ENCODE data around the gene SCFD2. TPM values are rescaled to one million over a fixed set of nuclear protein-coding genes. Genes with fewer than 3 reads are reported as not detected.

The SCFD2 gene
- total RNA-seq, 1 donor from 2014 or later = 17.2 TPM

- DNase-seq = no peak
- Mint-ChIP-seq H3K4me3 (ENCODE audit: unreplicated experiment) (no peak overlapping the region), H3K9me3 (ENCODE audit: unreplicated experiment) (no peaks in the 10 kb centered on the region), H3K27ac (ENCODE audit: unreplicated experiment) (no peak overlapping the region), H3K27me3 (ENCODE audit: unreplicated experiment) (no peaks in the 10 kb centered on the region), H3K36me3 (ENCODE audit: unreplicated experiment) (no peaks in the 10 kb centered on the region), H3K4me1 (ENCODE audit: low read depth, unreplicated experiment) (peaks cover 7% of the 10 kb centered on the region)
- TF ChIP-seq, protein P1, sequence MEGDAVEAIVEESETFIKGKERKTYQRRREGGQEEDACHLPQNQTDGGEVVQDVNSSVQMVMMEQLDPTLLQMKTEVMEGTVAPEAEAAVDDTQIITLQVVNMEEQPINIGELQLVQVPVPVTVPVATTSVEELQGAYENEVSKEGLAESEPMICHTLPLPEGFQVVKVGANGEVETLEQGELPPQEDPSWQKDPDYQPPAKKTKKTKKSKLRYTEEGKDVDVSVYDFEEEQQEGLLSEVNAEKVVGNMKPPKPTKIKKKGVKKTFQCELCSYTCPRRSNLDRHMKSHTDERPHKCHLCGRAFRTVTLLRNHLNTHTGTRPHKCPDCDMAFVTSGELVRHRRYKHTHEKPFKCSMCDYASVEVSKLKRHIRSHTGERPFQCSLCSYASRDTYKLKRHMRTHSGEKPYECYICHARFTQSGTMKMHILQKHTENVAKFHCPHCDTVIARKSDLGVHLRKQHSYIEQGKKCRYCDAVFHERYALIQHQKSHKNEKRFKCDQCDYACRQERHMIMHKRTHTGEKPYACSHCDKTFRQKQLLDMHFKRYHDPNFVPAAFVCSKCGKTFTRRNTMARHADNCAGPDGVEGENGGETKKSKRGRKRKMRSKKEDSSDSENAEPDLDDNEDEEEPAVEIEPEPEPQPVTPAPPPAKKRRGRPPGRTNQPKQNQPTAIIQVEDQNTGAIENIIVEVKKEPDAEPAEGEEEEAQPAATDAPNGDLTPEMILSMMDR (IDR thresholded peaks at IDR 0.05; ENCODE audit: partially characterized antibody, unreplicated experiment) = no peak
Observed at GRCh38 chr4:52843958-52844357, 521.9 kb downstream of the SCFD2 start.

- Mint-ChIP-seq H3K4me3 (ENCODE audit: unreplicated experiment) (no peak overlapping the region), H3K27me3 (ENCODE audit: unreplicated experiment) (no peaks in the 10 kb centered on the region), H3K36me3 (ENCODE audit: unreplicated experiment) (no peaks in the 10 kb centered on the region), H3K27ac (ENCODE audit: unreplicated experiment) (no peak overlapping the region), H3K9me3 (ENCODE audit: unreplicated experiment) (no peaks in the 10 kb centered on the region), H3K4me1 (ENCODE audit: low read depth, unreplicated experiment) (peaks cover 10% of the 10 kb centered on the region)
- DNase-seq = no peak
- TF ChIP-seq, protein P1 (IDR thresholded peaks at IDR 0.05; ENCODE audit: partially characterized antibody, unreplicated experiment) = no peak
Observed at GRCh38 chr4:52843351-52843750, 522.5 kb downstream of the SCFD2 start.

GRCh38 chr4:52842792-52843191, 523.1 kb downstream of the SCFD2 start:
- no peak for DNase-seq
- H3K27ac Mint-ChIP-seq (ENCODE audit: unreplicated experiment) = no peak overlapping the region
- H3K4me1 Mint-ChIP-seq (ENCODE audit: low read depth, unreplicated experiment) = peaks cover 14% of the 10 kb centered on the region
- no peaks in the 10 kb centered on the region for H3K9me3 Mint-ChIP-seq (ENCODE audit: unreplicated experiment)
- TF ChIP-seq, protein P1 (IDR thresholded peaks at IDR 0.05; ENCODE audit: partially characterized antibody, unreplicated experiment) = no peak
- H3K36me3 Mint-ChIP-seq (ENCODE audit: unreplicated experiment) = no peaks in the 10 kb centered on the region
- H3K27me3 Mint-ChIP-seq (ENCODE audit: unreplicated experiment) = no peaks in the 10 kb centered on the region
- no peak overlapping the region for H3K4me3 Mint-ChIP-seq (ENCODE audit: unreplicated experiment)

DNA sequence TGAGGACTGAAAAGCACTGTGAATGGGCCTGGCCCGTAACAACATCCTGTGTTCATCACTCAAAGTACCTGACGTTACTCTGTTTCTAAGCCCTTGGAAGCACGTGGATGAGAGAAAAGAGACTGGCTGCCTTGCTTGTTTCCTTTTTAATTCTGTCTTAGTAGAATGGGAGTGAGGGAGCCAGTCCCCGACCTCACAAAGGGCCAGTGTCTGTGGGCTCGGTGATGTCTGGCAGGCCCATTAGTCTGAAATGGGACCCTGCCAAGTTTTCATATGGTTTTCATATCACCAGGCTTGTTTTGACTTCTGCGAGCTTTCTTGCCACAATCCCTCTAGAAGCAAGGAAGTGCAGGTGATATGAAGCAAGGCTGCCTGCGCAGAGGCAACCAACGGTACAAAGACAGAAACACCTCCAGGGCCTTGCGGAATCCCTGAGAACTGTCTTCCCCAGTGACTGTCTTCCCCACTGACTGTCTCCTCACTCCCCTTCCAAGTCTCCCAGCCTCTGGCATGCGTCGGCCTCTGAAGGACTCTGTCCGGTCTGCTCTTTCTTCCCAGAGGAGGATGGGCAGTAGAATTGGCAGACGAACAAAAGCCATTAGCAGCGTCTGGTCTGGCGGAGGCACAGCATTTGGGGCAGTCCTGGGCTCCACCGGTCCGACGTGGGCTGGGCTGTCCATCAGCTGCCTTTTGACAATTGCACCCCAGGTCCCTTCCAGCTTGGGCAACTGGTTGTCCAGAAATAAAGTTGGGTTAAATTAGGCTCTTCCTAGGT, 524.0 kb downstream of the SCFD2 start:
- no peak for DNase-seq
- H3K27me3 Mint-ChIP-seq (ENCODE audit: unreplicated experiment) = no peaks in the 10 kb centered on the region
- TF ChIP-seq, protein P1 (IDR thresholded peaks at IDR 0.05; ENCODE audit: partially characterized antibody, unreplicated experiment) = no peak
- H3K4me1 Mint-ChIP-seq (ENCODE audit: low read depth, unreplicated experiment) = peaks cover 14% of the 10 kb centered on the region
- H3K36me3 Mint-ChIP-seq (ENCODE audit: unreplicated experiment) = no peaks in the 10 kb centered on the region
- H3K9me3 Mint-ChIP-seq (ENCODE audit: unreplicated experiment) = no peaks in the 10 kb centered on the region
- no peak overlapping the region for H3K4me3 Mint-ChIP-seq (ENCODE audit: unreplicated experiment)
- no peak overlapping the region for H3K27ac Mint-ChIP-seq (ENCODE audit: unreplicated experiment)

Data from glutamatergic neuron (in vitro differentiated cells).